Cardiac fibroblast (primary cell): ENCODE measurements around the gene REV3L.

Source experiments
- DNase-seq, 2 donors: peaks; one replicate each; pipeline versions ENCODE4 v3.0.0 to v3.0.0-alpha.2; 2010; ENCODE audit warnings: low read depth in 2 of 2
- H3K4me3 ChIP-seq, 2 donors: replicated peaks in 1 of 2; 1 replicate in 1 of 2; 2 replicates in 1 of 2; pipeline ENCODE4 v1.5.1; 2011; ENCODE audit warnings: low read depth in 2 of 2, low read length in 2 of 2, mild to moderate bottlenecking in 2 of 2, moderate library complexity in 1 of 2
- CTCF ChIP-seq: IDR thresholded peaks from one replicate; pipeline ENCODE4 v1.5.1; 2011; ENCODE audit warnings: low read depth, mild to moderate bottlenecking, low read length, inconsistent platforms

REV3L gene

GRCh38 chr6:111524252-111524651 is 41.2 kb upstream of the REV3L start:
- H3K4me3 ChIP-seq = no peak overlapping the region
- no peak for DNase-seq
- TF ChIP-seq CTCF = no peak

- H3K4me3 ChIP-seq = no peak overlapping the region
- no peak for DNase-seq
- TF ChIP-seq CTCF = no peak
Measured at GRCh38 chr6:111523484-111524167, 40.6 kb upstream of the REV3L start.

GRCh38 chr6:111522393-111523020 is 39.5 kb upstream of the REV3L start:
- DNase-seq = no peak
- H3K4me3 ChIP-seq = no peak overlapping the region
- TF ChIP-seq CTCF = no peak

GRCh38 chr6:111521497-111522270 is 38.7 kb upstream of the REV3L start:
- no peak overlapping the region for H3K4me3 ChIP-seq
- no peak for TF ChIP-seq CTCF
- DNase-seq = peak in 1 of 2 donors; percentile 18

GRCh38 chr6:111520524-111520923 is 37.5 kb upstream of the REV3L start:
- no peak for TF ChIP-seq CTCF
- H3K4me3 ChIP-seq = no peak overlapping the region
- DNase-seq = no peak

- H3K4me3 ChIP-seq = no peak overlapping the region
- DNase-seq = no peak
- TF ChIP-seq CTCF = no peak
Measured at GRCh38 chr6:111517965-111518364, 34.9 kb upstream of the REV3L start.
